Fibroblast of lung (primary cell): ENCODE results near the gene MYH10.

Source experiments
- CTCF ChIP-seq, 2 donors: IDR thresholded peaks in 1 of 2; conservative IDR thresholded peaks in 1 of 2; 1 replicate in 1 of 2; 2 replicates in 1 of 2; pipeline ENCODE4 v1.5.1; 2011 to 2012; ENCODE audit warnings: low read length in 2 of 2, control low read depth in 1 of 2, inconsistent platforms in 1 of 2, low read depth in 1 of 2, mild to moderate bottlenecking in 1 of 2
- EZH2 ChIP-seq: IDR thresholded peaks from 2 replicates; pipeline ENCODE4 v1.5.1; 2012; ENCODE audit warnings: low read length, control low read depth, mild to moderate bottlenecking; ENCODE audit errors: missing control alignments

- TF ChIP-seq CTCF (conservative IDR thresholded peaks at IDR 0.05 in 1 of 2, IDR thresholded peaks at IDR 0.05 in 1 of 2; ENCODE audit: low read depth in 1 of 2, low read length in 2 of 2) (peak; percentile 22 to 35), EZH2 (no peak)
These were observed 57.8 kb downstream of the MYH10 start for GRCh38 chr17:8572764-8573163.
